WTC11 (cell line): ENCODE measurements around the gene CDH3. TPM values are rescaled to one million over a fixed set of nuclear protein-coding genes. Genes with fewer than 3 reads are reported as not detected.

Experiments
- ATAC-seq: fragments of 200-7000 bp; cut with Tn5 transposase; 2 replicates; pipeline ENCODE4 v1.10.0; 2021; ENCODE audit warnings: mild to moderate bottlenecking, moderate library complexity
- CTCF ChIA-PET: fragments of 300-600 bp; sonication (Branson Sonifier 250); formaldehyde crosslinking; loops from one replicate; lab custom pipeline; 2021; ENCODE audit warnings: antibody characterized with exemption; lab: Charles Lee
- POLR2A ChIA-PET: fragments of 350-600 bp; sonication (Branson Sonifier 250); formaldehyde crosslinking; loops from one replicate; lab custom pipeline; 2021; ENCODE audit warnings: antibody characterized with exemption; lab: Charles Lee
- DNase-seq: peaks from one replicate; pipeline ENCODE4 v3.0.0; 2021; ENCODE audit warnings: low spot score
- H3K27ac Mint-ChIP-seq: 2 replicates; pipeline ENCODE4 v1.8.0; 2021; ENCODE audit warnings: mixed read lengths
- H3K27me3 Mint-ChIP-seq: 2 replicates; pipeline ENCODE4 v1.8.0; 2021; ENCODE audit warnings: low read depth, mild to moderate bottlenecking, moderate library complexity, mixed read lengths
- H3K36me3 Mint-ChIP-seq: 2 replicates; pipeline ENCODE4 v1.8.0; 2021; ENCODE audit warnings: mixed read lengths
- H3K4me1 Mint-ChIP-seq: 2 replicates; pipeline ENCODE4 v1.8.0; 2022; ENCODE audit warnings: mixed read lengths
- H3K4me3 Mint-ChIP-seq: 2 replicates; pipeline ENCODE4 v1.8.0; 2021; ENCODE audit warnings: mild to moderate bottlenecking, moderate library complexity, mixed read lengths
- H3K9me3 Mint-ChIP-seq: 2 replicates; pipeline ENCODE4 v1.8.0; 2021; ENCODE audit warnings: mixed read lengths
- AR ChIP-seq: fragments of 250-450 bp; sonication (Bioruptor Pico); IDR thresholded peaks from 2 replicates; pipeline ENCODE4 v1.9.0; 2021; ENCODE audit warnings: mild to moderate bottlenecking
- CREB1 ChIP-seq: sonication (generic); formaldehyde crosslinking; IDR thresholded peaks from 2 replicates; pipeline ENCODE4 v1.8.0; 2023; ENCODE audit warnings: mild to moderate bottlenecking, missing genetic modification reagents
- E2F4 ChIP-seq: sonication (generic); formaldehyde crosslinking; IDR thresholded peaks from 2 replicates; pipeline ENCODE4 v1.8.1; 2022; ENCODE audit warnings: low read depth, mild to moderate bottlenecking, moderate library complexity, missing genetic modification reagents, borderline replicate concordance
- E2F5 ChIP-seq: sonication (generic); formaldehyde crosslinking; IDR thresholded peaks from 2 replicates; pipeline ENCODE4 v1.8.1; 2022; ENCODE audit warnings: mild to moderate bottlenecking, moderate library complexity, missing genetic modification reagents
- EMX1 ChIP-seq: fragments of 250-450 bp; sonication (Bioruptor Pico); IDR thresholded peaks from 2 replicates; pipeline ENCODE4 v1.8.0; 2021; ENCODE audit warnings: mild to moderate bottlenecking
- ERG ChIP-seq: fragments of 250-450 bp; sonication (Bioruptor Pico); IDR thresholded peaks from 2 replicates; pipeline ENCODE4 v1.8.0; 2021; ENCODE audit warnings: mild to moderate bottlenecking
- ESRRA ChIP-seq: sonication (generic); formaldehyde crosslinking; IDR thresholded peaks from 2 replicates; pipeline ENCODE4 v1.8.1; 2022; ENCODE audit warnings: mild to moderate bottlenecking, missing genetic modification reagents, borderline replicate concordance
- FOXP1 ChIP-seq: sonication (generic); formaldehyde crosslinking; IDR thresholded peaks from 2 replicates; pipeline ENCODE4 v1.8.0; 2022; ENCODE audit warnings: missing genetic modification reagents, mild to moderate bottlenecking, moderate library complexity, borderline replicate concordance
- GRHL2 ChIP-seq: fragments of 250-450 bp; sonication (Bioruptor Pico); IDR thresholded peaks from 2 replicates; pipeline ENCODE4 v1.8.0; 2022; ENCODE audit warnings: mild to moderate bottlenecking, moderate library complexity; ENCODE audit not compliant: insufficient replicate concordance, severe bottlenecking
- GTF2I ChIP-seq: fragments of 250-450 bp; sonication (Bioruptor Pico); conservative IDR thresholded peaks from 2 replicates; pipeline ENCODE4 v1.4.0; 2021; ENCODE audit warnings: mild to moderate bottlenecking
- IRF2 ChIP-seq: sonication (generic); formaldehyde crosslinking; IDR thresholded peaks from 2 replicates; pipeline ENCODE4 v1.8.0; 2022; ENCODE audit warnings: low read depth, missing genetic modification reagents, borderline replicate concordance
- KAT7 ChIP-seq: sonication (generic); formaldehyde crosslinking; IDR thresholded peaks from 2 replicates; pipeline ENCODE4 v1.8.1; 2023; ENCODE audit warnings: missing genetic modification reagents, mild to moderate bottlenecking, borderline replicate concordance
- MLX ChIP-seq: sonication (generic); formaldehyde crosslinking; IDR thresholded peaks from 2 replicates; pipeline ENCODE4 v1.8.1; 2023; ENCODE audit warnings: mild to moderate bottlenecking, missing genetic modification reagents, moderate library complexity
- MXD4 ChIP-seq: fragments of 250-450 bp; sonication (Bioruptor Pico); IDR thresholded peaks from 2 replicates; pipeline ENCODE4 v1.8.0; 2021; ENCODE audit warnings: mild to moderate bottlenecking, moderate library complexity, borderline replicate concordance
- MYBL2 ChIP-seq: sonication (generic); formaldehyde crosslinking; IDR thresholded peaks from 2 replicates; pipeline ENCODE4 v1.8.1; 2023; ENCODE audit warnings: mild to moderate bottlenecking, moderate library complexity, missing genetic modification reagents
- NFATC4 ChIP-seq: fragments of 250-450 bp; sonication (Bioruptor Pico); IDR thresholded peaks from 2 replicates; pipeline ENCODE4 v1.9.0; 2021; ENCODE audit warnings: mild to moderate bottlenecking
- RORB ChIP-seq: fragments of 250-450 bp; sonication (Bioruptor Pico); IDR thresholded peaks from 2 replicates; pipeline ENCODE4 v1.9.0; 2021; ENCODE audit warnings: mild to moderate bottlenecking
- SMAD4 ChIP-seq: sonication (generic); formaldehyde crosslinking; IDR thresholded peaks from 2 replicates; pipeline ENCODE4 v1.8.0; 2022; ENCODE audit warnings: mild to moderate bottlenecking, missing genetic modification reagents
- SOX15 ChIP-seq: fragments of 250-450 bp; sonication (Bioruptor Pico); IDR thresholded peaks from 2 replicates; pipeline ENCODE4 v1.9.0; 2021; ENCODE audit warnings: mild to moderate bottlenecking
- SP1 ChIP-seq: sonication (generic); formaldehyde crosslinking; conservative IDR thresholded peaks from 2 replicates; pipeline ENCODE4 v1.8.1; 2022; ENCODE audit warnings: missing genetic modification reagents
- TCF7 ChIP-seq: sonication (generic); formaldehyde crosslinking; IDR thresholded peaks from 2 replicates; pipeline ENCODE4 v1.8.0; 2022; ENCODE audit warnings: mild to moderate bottlenecking, low read depth, missing genetic modification reagents, moderate library complexity
- ZNF121 ChIP-seq: sonication (generic); formaldehyde crosslinking; IDR thresholded peaks from 2 replicates; pipeline ENCODE4 v1.8.0; 2023; ENCODE audit warnings: missing genetic modification reagents
- ZNF138 ChIP-seq: sonication (generic); formaldehyde crosslinking; conservative IDR thresholded peaks from 2 replicates; pipeline ENCODE4 v1.8.1; 2022; ENCODE audit warnings: mild to moderate bottlenecking, moderate library complexity, missing genetic modification reagents
- ZNF219 ChIP-seq: sonication (generic); formaldehyde crosslinking; IDR thresholded peaks from 2 replicates; pipeline ENCODE4 v1.8.0; 2023; ENCODE audit warnings: missing genetic modification reagents, mild to moderate bottlenecking, borderline replicate concordance
- ZNF416 ChIP-seq: fragments of 250-450 bp; sonication (Bioruptor Pico); IDR thresholded peaks from 2 replicates; pipeline ENCODE4 v1.9.0; 2021; ENCODE audit warnings: mild to moderate bottlenecking, inconsistent platforms
- ZNF671 ChIP-seq: fragments of 250-450 bp; sonication (Bioruptor Pico); IDR thresholded peaks from 2 replicates; pipeline ENCODE4 v1.8.0; 2021; ENCODE audit warnings: mild to moderate bottlenecking
- total RNA-seq: library from RNA; stranded (reverse); gene quantifications from 3 replicates; pipeline ENCODE4 v1.2.3, GENCODE V29; 2021
- TF ChIP-seq, protein P1 (sequence below): sonication (generic); formaldehyde crosslinking; IDR thresholded peaks from 2 replicates; pipeline ENCODE4 v1.8.1; 2022; ENCODE audit warnings: missing genetic modification reagents, borderline replicate concordance

The CDH3 gene
- total RNA-seq, 1 experiment from 2014 or later = 128 TPM

GRCh38 chr16:68659412-68660358 lies 14.6 kb downstream of the CDH3 start:
- ChIA-PET POLR2A (no interaction called here), CTCF (no interaction called here)
- DNase-seq = no peak
- Mint-ChIP-seq H3K4me3 (no peak overlapping the region), H3K36me3 (peaks cover 13% of the 10 kb centered on the region), H3K9me3 (peaks cover 4% of the 10 kb centered on the region; the same call in 1 of the 2 replicates), H3K4me1 (peaks cover 27% of the 10 kb centered on the region), H3K27me3 (no peaks in the 10 kb centered on the region), H3K27ac (no peak overlapping the region)
- no peak for ATAC-seq
- TF ChIP-seq IRF2 (CRISPR knock-in tag) (no peak), SMAD4 (CRISPR knock-in tag) (no peak), E2F5 (CRISPR knock-in tag) (no peak), ZNF671 (CRISPR knock-in tag) (no peak), ZNF416 (CRISPR knock-in tag) (no peak), KAT7 (no peak), MYBL2 (CRISPR knock-in tag) (no peak), ESRRA (no peak), ZNF121 (CRISPR knock-in tag) (no peak), FOXP1 (CRISPR knock-in tag) (no peak), NFATC4 (CRISPR knock-in tag) (no peak), ZNF138 (CRISPR knock-in tag) (no peak), GRHL2 (CRISPR knock-in tag) (no peak), SP1 (no peak), MLX (CRISPR knock-in tag) (no peak), ERG (CRISPR knock-in tag) (no peak), RORB (CRISPR knock-in tag) (no peak), CREB1 (no peak)
- TF ChIP-seq, protein P1, sequence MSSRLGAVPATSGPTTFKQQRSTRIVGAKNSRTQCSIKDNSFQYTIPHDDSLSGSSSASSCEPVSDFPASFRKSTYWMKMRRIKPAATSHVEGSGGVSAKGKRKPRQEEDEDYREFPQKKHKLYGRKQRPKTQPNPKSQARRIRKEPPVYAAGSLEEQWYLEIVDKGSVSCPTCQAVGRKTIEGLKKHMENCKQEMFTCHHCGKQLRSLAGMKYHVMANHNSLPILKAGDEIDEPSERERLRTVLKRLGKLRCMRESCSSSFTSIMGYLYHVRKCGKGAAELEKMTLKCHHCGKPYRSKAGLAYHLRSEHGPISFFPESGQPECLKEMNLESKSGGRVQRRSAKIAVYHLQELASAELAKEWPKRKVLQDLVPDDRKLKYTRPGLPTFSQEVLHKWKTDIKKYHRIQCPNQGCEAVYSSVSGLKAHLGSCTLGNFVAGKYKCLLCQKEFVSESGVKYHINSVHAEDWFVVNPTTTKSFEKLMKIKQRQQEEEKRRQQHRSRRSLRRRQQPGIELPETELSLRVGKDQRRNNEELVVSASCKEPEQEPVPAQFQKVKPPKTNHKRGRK (CRISPR knock-in tag) = no peak

- no peak overlapping the region for H3K27ac Mint-ChIP-seq
- POLR2A ChIA-PET = no interaction called here
- CTCF ChIA-PET = no interaction called here
- no peak for ATAC-seq
- peaks cover 4% of the 10 kb centered on the region; the same call in 1 of the 2 replicates for H3K9me3 Mint-ChIP-seq
- H3K4me1 Mint-ChIP-seq = peaks cover 25% of the 10 kb centered on the region
- H3K36me3 Mint-ChIP-seq = peaks cover 10% of the 10 kb centered on the region
- DNase-seq = no peak
- H3K4me3 Mint-ChIP-seq = no peak overlapping the region
- H3K27me3 Mint-ChIP-seq = no peaks in the 10 kb centered on the region
- no peak for TF ChIP-seq EMX1
- TF ChIP-seq TCF7 (CRISPR knock-in tag) = no peak
- no peak for TF ChIP-seq SOX15 (CRISPR knock-in tag)
- no peak for TF ChIP-seq E2F4 (CRISPR knock-in tag)
- no peak for TF ChIP-seq GTF2I (CRISPR knock-in tag)
- TF ChIP-seq MXD4 (CRISPR knock-in tag) = no peak
- no peak for TF ChIP-seq AR
- TF ChIP-seq ZNF219 (CRISPR knock-in tag) = no peak
These were observed 15.3 kb downstream of the CDH3 start for GRCh38 chr16:68660359-68660795.
